Stomach (tissue), 4 donors: ENCODE data around the gene KRT86.

Experiments used
- CTCF ChIP-seq, 7 experiments: fragments of 450-650 bp in 4 of 7; fragments of 200-600 bp in 3 of 7; sonication (generic) in 3 of 7; IDR thresholded peaks; one replicate each; pipeline ENCODE4 v1.5.1; 2016 to 2019; ENCODE audit warnings: antibody characterized with exemption in 7 of 7, control low read depth in 2 of 7, mild to moderate bottlenecking in 1 of 7
- EP300 ChIP-seq: sonication (generic); formaldehyde crosslinking; IDR thresholded peaks from one replicate; pipeline ENCODE4 v1.6.1; 2017; ENCODE audit warnings: antibody characterized with exemption
- POLR2A ChIP-seq, 4 donors: fragments of 450-650 bp; IDR thresholded peaks; one replicate each; pipeline ENCODE4 v1.6.1; 2016; ENCODE audit warnings: antibody characterized with exemption in 4 of 4, control low read depth in 2 of 4, mild to moderate bottlenecking in 1 of 4, moderate library complexity in 1 of 4
- POLR2AphosphoS5 ChIP-seq, 3 donors: sonication (generic); formaldehyde crosslinking; IDR thresholded peaks; one replicate each; pipeline ENCODE4 v1.6.1; 2016; ENCODE audit warnings: antibody characterized with exemption in 3 of 3

- TF ChIP-seq CTCF (IDR thresholded peaks at IDR 0.05) (no peak), POLR2AphosphoS5 (IDR thresholded peaks at IDR 0.05) (no peak), POLR2A (IDR thresholded peaks at IDR 0.05) (no peak), EP300 (no peak)
Measured at GRCh38 chr12:52336641-52337040, 62.2 kb downstream of the KRT86 start.
